ENCODE results near the gene KIAA0930.
A peak's percentile ranks its signal among the peaks of the same experiment; 100 is the strongest.
"Not testable (repeated sequence)": the region's sequence is repeated elsewhere in the genome, so short reads cannot be mapped to it uniquely, and the experiment has no call there.

The KIAA0930 gene

GRCh38 chr22:45281010-45281409 lies 40.3 kb upstream of the KIAA0930 start:
- H3K4me3 ChIP-seq (ENCODE audit: low read depth, low read length): no peak overlapping the region
- H3K79me2 ChIP-seq: no peaks in the 10 kb centered on the region
- no peak overlapping the region for H2AFZ ChIP-seq
- no peaks in the 10 kb centered on the region for H3K36me3 ChIP-seq (ENCODE audit: control insufficient read depth, insufficient read depth, low read length)
- no peaks in the 10 kb centered on the region for H3K4me1 ChIP-seq
- H3K9ac ChIP-seq: no peak overlapping the region
- no peak overlapping the region for H3K27ac ChIP-seq
- no peak for TF ChIP-seq CTCF (IDR thresholded peaks at IDR 0.05)
- H3K27me3 ChIP-seq (ENCODE audit: control insufficient read depth, insufficient read depth, low read length): no peaks in the 10 kb centered on the region
- H3K9me3 ChIP-seq (ENCODE audit: control insufficient read depth, low read length): no peaks in the 10 kb centered on the region
- peak overlapping the region; percentile 52 for H3K4me2 ChIP-seq (ENCODE audit: low read length)

GRCh38 chr22:45280587-45280980 lies 39.9 kb upstream of the KIAA0930 start:
- H3K27ac ChIP-seq: no peak overlapping the region
- no peaks in the 10 kb centered on the region for H3K79me2 ChIP-seq
- no peaks in the 10 kb centered on the region for H3K36me3 ChIP-seq (ENCODE audit: control insufficient read depth, insufficient read depth, low read length)
- H3K4me2 ChIP-seq (ENCODE audit: low read length): peak overlapping the region; percentile 52
- no peak overlapping the region for H3K9ac ChIP-seq
- H3K4me3 ChIP-seq (ENCODE audit: low read depth, low read length): no peak overlapping the region
- no peak for TF ChIP-seq CTCF (IDR thresholded peaks at IDR 0.05)
- no peaks in the 10 kb centered on the region for H3K4me1 ChIP-seq
- H2AFZ ChIP-seq: no peak overlapping the region
- H3K27me3 ChIP-seq (ENCODE audit: control insufficient read depth, insufficient read depth, low read length): no peaks in the 10 kb centered on the region
- no peaks in the 10 kb centered on the region for H3K9me3 ChIP-seq (ENCODE audit: control insufficient read depth, low read length)

GRCh38 chr22:45278125-45278524 lies 37.4 kb upstream of the KIAA0930 start:
- Histone ChIP-seq H3K9ac (no peak overlapping the region), H3K4me3 (ENCODE audit: low read depth, low read length) (no peak overlapping the region), H3K27ac (no peak overlapping the region), H3K79me2 (no peaks in the 10 kb centered on the region), H3K9me3 (ENCODE audit: control insufficient read depth, low read length) (no peaks in the 10 kb centered on the region), H3K4me1 (peaks cover 2% of the 10 kb centered on the region), H2AFZ (no peak overlapping the region), H3K27me3 (ENCODE audit: control insufficient read depth, insufficient read depth, low read length) (no peaks in the 10 kb centered on the region), H3K36me3 (ENCODE audit: control insufficient read depth, insufficient read depth, low read length) (no peaks in the 10 kb centered on the region), H3K4me2 (ENCODE audit: low read length) (no peak overlapping the region)
- no peak for TF ChIP-seq CTCF (IDR thresholded peaks at IDR 0.05)

GRCh38 chr22:45277720-45278119 lies 37.0 kb upstream of the KIAA0930 start:
- H3K36me3 ChIP-seq (ENCODE audit: control insufficient read depth, insufficient read depth, low read length); H3K4me3 ChIP-seq (ENCODE audit: low read depth, low read length); H3K9ac ChIP-seq; H3K79me2 ChIP-seq; H2AFZ ChIP-seq; H3K27ac ChIP-seq; H3K27me3 ChIP-seq (ENCODE audit: control insufficient read depth, insufficient read depth, low read length); H3K9me3 ChIP-seq (ENCODE audit: control insufficient read depth, low read length); H3K4me2 ChIP-seq (ENCODE audit: low read length); H3K4me1 ChIP-seq: not testable (repeated sequence)

- H3K4me3 ChIP-seq (ENCODE audit: low read depth, low read length): no peak overlapping the region
- H3K4me2 ChIP-seq (ENCODE audit: low read length): no peak overlapping the region
- TF ChIP-seq CTCF (IDR thresholded peaks at IDR 0.05): no peak
- no peak overlapping the region for H3K27ac ChIP-seq
- no peaks in the 10 kb centered on the region for H3K79me2 ChIP-seq
- H2AFZ ChIP-seq: no peak overlapping the region
- peaks cover 2% of the 10 kb centered on the region for H3K4me1 ChIP-seq
- no peak overlapping the region for H3K9ac ChIP-seq
- no peaks in the 10 kb centered on the region for H3K36me3 ChIP-seq (ENCODE audit: control insufficient read depth, insufficient read depth, low read length)
- H3K9me3 ChIP-seq (ENCODE audit: control insufficient read depth, low read length): no peaks in the 10 kb centered on the region
- no peaks in the 10 kb centered on the region for H3K27me3 ChIP-seq (ENCODE audit: control insufficient read depth, insufficient read depth, low read length)
Observed at GRCh38 chr22:45276507-45277105, 35.9 kb upstream of the KIAA0930 start.

Measured in parathyroid adenoma (tissue), 2 donors.